Fibroblast of skin of left quadriceps (primary cell): ENCODE measurements around the gene LIF.
A peak's percentile ranks its signal among the peaks of the same experiment; 100 is the strongest.
"Not testable (repeated sequence)": the region's sequence is repeated elsewhere in the genome, so short reads cannot be mapped to it uniquely, and the experiment has no call there.

Experiments used
- DNase-seq, 2 experiments: peaks; one replicate each; pipeline ENCODE4 v3.0.0-alpha.2; 2013; ENCODE audit warnings: low read depth in 2 of 2

LIF gene

DNA sequence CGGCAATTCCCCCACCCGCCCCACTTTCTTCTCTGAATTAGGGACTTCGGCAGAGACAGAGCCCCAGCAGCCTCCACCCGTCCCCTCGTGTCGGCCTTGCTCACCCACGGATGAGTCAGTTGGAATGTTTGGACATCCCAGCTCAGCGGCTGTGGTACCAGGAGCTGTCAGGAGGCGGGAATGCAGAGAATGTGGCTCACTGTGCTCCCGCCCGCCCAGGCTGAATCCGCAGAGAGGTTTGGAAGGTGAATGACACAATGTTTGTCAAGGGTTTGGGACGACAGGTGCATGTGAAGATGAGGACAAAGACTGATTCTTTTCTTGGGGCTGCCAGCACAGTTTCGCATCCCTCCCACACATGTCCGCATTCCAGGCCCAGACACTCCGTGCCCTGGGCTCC is 39.6 kb downstream of the LIF start:
- peak; percentile 81 to 85 for DNase-seq

DNA sequence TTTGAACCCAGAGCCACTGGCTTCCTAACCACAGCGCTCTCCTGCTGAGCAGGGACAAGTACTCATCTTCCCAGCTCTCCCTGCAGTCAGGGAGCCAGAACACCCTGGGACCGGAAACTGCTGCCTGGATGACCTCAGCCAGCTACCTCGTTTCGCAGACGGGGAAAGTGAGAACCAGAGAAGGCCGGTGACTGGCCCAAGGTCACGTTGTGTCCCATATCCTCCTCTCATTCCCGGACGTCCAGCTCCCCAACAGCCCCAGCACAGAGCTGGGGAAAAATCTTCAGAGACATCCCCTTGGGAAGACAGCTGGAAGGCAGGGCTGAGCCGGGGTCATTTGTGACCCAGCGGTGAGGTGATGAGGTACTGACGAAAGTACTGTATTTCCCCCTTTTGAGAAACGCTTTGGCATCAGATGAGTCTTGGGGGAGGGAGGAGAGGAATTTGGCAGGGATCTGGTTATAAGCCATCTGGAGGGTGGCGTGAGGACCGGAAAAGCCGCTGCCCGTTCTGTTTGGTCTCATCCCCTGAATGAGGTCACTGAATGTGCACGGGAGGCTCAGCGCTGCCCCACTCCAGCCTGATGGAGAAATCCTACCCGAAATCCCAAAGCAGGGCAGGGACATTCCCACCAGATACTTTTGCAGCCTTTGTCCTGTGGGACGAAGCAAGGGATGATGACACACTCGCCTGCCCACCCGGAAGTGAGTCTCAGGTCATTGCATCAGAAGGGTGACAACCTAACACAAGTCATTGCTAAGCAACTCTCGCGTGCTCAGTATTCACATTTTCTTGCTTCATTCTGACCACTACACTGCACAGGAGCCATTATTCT is 41.1 kb downstream of the LIF start:
- DNase-seq: peak; percentile 55 to 57

DNA sequence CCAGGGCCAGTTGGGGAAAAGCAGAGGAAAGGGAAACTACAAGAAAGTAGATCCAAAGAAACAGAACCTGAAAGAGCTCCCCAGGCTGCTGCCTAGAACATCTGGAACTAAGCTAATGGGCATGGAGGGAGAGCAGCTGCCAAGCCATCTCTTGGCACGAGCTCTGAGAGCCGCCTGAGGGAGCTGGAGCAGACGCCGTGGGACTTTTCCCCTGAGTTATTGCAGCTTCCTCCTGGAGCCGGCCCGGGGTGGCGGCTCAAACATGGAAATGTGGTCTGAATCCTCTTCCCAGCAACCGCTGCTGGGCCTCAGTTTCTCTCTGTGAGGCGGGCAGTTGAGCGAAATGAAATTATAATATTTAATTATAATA is 41.8 kb downstream of the LIF start:
- DNase-seq: peak in 1 of 2 experiments; percentile 36

DNA sequence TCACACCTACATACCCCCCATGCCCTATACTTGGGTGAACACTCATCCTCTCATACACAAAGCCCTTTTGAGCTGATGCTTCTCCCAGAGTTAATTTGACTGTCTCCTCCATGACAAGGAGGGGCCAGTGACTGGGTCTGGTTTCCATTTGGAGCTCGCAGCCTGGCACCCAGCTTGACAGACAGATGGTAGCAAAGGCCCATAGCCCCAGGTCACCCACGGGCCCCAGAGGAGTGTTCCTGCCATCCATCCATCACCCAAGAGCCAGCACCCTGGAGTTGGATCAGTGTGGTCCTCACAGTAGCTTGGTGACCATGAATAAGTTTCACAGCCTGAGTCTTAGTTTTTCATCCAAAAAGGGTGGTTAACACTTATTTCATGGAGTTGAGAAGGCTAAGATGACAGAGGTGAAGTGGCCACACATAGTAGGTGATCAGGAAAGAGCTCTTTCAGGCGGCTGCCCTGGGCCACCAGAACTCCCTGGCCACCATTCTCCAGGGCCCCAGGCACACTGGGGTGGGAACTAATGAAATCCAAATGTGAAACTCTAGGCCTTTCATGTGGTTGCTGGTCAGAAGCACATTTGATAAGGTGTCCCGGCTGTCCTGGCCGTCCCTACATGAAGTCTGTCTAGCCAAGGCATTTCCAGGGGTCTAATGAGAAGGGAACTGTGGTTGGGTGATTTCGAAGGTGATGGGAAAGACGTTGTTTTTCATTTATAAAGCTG is 42.4 kb downstream of the LIF start:
- no peak for DNase-seq

DNA sequence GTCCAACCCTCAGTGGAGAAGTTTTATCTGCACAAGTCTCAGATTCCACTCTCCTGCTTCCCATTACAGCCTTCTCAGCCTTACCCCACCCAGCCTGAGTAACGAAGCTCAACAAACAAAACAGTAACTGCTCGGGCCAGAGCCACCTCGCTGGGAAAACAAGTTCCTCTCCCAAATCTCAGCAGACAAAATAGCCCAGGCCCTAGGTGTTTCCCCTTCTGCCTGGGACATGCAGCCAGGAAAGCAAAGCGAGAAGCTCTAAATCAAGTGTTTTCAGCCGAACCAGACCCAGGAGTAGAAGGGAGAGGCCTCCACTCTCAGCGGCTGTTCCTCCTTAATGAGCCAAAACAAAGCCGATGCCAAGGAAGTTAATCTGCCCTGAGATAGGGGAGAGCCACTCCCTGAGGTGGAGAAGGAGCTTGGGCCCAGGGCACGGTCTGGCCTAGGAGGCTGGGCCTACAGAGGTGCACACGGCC is 44.0 kb downstream of the LIF start:
- no peak for DNase-seq

DNA sequence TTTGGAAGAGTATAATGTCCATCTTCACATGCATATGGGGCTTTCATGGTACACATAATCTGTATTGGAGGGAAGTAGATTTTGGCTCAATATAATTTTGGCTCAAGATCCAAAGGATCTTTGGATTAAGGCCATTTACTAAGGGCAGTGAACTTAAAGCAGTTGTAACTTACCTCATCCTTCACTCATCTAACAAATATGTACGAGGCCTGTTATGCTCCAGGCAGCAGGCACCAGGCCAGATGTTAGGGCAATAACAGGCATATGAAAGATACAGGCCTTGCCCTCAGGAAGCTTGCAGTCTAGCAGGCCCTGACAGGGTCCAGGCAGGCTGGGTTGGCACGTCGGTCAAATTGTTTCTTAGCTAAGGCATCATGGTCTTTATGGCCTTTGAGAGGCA is 44.6 kb downstream of the LIF start:
- DNase-seq: peak in 1 of 2 experiments; percentile 39

DNA sequence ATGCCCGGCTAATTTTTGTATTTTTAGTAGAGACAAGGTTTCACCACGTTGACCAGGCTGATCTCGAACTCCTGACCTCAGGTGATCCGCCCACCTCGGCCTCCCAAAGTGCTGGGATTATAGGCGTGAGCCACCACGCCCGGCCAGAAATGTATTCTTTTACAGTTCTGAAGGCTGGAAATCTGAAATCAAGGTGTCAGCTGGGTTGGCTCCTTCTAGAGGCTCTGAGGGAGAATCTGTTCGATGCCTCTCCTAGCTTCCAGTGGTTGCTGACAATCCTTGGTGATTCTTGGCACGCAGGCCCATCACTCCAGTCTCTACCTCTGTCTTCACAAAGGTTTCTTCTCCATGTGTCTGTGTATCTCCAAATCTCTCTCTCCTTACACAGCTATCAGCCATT is 45.7 kb downstream of the LIF start:
- not testable (repeated sequence) for DNase-seq

DNA sequence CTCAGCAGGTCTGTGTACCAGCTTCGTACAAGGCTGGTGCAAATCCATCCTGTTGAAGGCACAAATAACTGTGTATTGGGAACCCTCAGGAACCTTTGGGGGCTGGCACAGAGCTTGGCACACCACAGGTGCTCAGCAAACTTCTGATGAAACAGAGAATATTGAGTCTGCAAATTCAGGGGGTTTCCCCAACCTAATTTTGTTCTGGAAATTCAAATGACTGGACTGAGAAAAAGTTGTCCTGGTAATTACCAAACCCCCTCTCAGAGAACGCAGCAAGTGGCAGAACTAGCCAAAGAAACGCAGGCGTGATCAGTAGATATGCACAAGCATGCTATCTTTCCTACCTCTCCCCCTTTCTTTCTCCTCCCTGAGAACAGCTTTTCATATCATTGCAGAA is 47.6 kb downstream of the LIF start:
- no peak for DNase-seq

DNA sequence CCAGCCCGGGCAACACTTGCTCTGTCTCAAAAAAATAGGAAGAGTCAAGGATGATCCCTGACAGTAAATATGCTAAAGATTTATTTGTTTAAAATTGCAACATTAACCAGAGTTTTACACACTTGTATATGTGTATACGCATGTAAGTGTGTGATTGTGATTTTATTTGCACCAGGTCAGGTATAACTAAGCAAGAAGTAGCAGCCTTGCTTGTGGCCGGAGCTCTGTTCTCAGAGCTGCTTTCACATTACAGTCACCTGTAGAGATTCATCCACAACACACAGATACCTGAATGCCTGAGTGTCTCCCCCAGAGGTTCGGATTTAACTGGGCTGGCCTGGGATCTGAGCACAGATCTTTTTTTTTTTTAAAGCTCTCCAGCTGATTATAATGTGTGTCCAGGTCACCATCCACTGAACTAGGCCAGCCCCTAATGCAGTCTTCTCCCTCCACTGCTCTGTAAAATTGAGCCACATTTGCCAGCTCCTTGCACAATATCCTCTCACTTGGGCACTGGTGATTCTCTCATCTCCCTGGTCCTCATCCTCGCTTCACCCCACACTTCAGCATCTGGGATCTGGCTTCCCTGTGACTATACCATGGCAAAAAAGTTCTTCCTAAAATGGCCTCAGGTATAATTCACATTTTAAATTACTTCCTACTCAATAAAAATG is 48.3 kb downstream of the LIF start:
- DNase-seq: no peak

DNA sequence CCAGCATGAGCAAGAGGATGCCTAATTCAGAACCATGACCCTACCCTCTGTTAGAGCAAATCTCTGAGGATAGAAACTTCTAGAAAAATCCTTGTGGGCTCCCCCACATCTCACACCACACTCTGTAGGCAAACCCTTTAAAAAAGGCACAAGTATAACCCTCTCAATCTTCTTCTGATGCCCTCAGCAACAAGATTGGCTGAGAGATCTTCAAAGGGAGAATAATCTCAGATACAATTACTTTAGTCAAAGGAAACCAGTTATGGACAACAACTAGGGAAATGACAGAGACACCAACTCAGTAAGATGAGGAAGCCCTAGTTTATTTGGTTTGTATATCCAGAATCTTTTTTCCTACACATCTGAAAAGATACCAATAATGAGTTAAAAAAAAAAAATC is 49.2 kb downstream of the LIF start:
- no peak for DNase-seq

DNA sequence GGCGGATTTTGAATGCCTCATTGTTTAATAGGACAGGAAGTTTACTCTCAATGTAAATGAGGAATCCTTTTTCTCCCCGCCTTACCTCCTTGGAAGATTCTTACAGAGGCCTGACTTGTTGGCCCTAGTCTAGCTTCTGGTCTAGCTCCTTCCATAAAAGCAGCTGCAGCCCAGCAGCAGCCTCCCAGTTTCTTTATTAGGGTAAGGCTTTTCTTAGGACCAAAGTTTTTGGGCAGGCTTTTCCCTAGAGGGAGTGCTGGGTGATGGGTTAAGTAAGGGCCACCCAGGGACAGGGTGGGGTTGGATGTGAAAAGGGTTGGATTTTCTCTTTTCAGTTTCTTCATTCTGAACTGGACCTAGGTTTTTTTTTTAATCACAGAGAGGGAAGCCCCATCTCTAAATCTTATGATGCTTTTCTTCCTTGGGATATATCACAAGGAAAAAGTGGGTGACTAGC is 49.7 kb downstream of the LIF start:
- DNase-seq: no peak

DNA sequence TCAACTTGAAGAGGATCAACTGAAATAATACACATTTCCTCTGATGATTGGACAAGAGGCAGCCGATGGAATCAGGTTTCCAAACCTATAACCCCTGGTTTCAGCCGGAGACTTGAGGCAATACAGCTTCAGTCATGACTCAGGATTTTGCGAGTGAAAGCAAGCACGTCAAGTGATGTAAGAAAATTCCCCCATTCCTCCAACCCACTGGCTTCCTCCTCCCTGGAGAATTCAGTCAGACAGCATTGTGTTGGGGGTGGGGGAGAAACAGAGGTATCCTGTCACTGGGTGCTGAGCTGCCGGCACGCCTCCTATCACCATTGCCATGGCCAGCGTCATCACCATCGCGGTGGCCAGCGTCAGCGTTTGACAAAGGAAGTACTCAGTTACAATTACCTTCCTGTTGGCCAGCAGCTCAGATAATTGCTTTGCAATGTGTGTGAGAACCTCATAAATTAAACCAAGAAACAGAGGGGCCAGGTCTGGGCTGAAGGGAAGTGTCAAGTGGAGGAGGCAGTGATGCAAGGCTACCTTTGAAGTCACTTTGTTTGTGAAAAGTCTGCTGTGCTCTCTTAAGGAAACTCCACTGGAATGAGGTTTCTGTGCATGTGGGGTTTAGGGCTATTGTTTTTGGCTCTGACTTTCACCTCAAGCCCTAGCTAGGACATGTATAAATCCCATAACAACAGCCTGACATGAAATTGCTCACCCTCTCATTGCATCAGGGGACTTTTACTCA is 50.2 kb downstream of the LIF start:
- peak; percentile 99 for DNase-seq

DNA sequence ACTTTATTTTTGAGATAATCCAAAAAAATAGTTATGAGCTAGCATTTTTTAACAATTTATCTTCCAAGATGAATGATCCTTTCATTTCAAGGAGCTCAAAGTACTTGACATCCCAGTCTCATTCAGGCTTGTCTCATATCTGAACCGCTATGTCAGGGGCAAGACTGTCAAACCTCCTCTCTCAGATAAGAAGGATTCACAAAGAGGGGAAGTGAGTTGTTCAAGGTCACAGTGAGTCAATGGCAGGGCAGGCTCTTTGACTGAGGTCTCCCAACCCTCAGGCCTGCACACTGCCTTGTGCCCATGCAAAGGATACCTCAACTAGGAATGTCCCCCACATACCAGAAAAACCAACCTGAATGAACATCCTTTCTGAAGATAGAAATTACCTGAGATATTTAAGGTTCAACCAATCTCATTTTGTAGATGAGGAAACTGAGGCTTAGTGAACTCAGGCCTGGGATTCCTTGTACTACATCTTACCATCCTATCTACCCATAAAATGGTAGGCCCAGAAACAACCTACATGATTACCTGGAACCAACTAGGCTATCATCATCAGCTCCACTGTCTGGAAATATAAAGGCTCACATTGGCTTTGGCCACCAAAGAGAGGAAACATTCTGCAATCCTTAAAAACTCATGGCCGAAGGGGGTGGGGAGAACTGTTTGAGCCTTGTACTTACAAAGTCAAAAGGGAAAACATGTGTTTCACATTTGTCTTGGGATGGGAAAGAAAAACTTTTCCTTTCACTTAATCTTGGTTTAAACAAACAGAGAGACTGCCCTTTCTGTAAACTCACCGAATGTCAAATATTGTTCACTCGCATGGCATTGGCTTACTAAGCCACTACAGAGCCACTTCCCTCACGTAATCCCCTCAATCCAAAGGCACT is 51.1 kb downstream of the LIF start:
- DNase-seq: no peak

DNA sequence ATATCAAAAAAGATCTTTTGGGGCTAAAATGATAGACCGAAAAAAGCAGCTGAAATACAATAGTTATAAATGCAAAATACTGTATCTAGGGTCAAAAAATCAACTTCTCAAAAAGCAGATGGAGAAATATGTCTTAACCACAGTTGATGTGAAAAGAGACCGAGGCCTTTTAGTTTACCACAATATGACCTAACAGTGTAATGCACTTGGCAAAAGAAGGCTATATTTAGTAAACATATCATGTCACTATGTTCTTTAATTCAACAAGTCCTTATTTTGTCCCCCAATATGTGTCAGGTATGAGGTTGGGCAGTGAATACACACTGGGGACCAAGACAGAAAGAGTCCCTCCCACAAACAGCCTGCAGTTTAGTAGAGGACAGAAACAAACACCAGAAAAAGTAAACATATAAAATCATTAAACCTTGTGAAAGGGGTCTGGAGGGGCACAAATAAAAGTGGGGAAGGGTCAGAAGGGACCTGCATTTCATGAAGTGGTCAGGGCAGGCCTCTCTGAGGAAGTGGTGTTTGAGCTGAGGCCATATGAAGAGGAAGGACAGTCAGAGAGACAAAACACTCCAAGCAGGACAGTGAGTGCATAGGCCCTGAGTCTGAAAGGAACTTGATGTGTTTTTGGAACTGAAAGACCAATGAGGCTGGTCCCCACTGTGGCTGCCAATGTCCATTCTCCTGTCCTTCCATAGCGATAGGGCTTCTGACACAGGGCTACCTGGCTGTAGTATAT is 53.4 kb downstream of the LIF start:
- DNase-seq: no peak

DNA sequence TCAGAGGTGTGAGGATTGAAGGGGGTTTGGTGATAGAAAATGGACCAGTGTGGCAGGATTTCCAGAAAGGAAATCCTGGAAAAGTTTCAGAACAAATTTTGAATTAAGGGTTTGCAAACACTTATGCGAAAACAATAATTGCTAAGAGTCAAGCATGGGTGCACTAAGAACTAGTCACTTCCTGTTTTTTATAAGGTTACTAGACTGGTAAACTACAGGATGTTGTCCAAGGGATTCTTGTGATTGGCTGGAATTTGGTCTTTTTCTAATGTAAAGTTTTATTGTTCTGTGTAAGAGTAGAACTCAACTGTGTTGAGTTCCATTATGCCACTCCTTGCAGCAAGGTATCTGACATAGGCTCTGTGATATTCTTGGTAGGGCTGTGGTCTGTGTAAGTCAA is 54.1 kb downstream of the LIF start:
- DNase-seq: no peak

DNA sequence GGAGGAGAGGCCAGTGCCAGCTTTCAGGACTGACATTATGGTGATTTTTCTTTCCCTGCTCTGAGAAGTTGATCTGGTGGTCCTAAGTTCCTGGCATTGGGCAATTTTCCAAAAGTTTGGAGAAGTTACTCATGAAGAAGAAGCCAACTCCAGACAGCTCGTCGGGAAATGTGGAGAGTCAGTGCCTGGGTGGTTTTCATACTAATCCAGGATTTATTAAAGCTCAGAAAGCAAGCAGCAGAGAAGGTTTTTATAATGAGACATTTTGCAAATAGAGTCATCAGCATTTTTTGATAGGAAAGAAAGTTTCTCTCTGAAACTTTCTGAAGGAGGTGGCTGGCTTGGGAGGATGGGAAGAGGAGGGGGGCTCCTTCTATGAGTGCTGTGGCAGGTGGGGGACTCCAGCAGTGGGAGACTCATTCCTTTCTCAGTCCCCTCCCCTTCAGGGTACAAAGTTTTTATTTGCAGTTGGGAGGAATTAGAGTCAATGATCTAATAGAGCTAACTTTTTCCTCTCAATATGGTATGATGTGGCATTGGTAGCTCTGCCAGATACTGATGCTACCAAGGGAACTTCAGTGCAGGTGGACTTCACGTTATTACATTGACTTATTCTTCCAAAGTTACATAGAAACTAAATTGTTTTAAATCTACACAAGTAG is 55.4 kb downstream of the LIF start:
- no peak for DNase-seq

DNA sequence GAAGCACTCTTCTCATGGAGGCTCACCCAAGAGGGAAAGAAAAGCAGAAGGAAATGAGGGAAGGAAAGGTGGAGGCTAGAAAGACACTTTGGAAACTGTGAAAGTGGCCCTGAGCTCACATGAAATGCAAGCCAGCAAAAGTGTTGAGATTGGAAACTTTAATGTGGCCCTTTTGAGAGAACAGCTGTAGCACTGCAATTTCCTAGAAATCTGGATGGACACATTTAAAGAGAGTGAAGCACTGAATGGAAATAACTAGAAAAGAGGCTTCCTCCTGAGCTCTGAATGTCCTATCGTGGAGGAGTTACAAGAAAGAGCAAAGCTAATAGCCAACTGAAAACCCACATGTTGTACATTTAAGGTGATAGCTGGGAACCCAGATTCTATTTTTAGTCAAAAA is 56.0 kb downstream of the LIF start:
- DNase-seq: no peak
